RWPE2 (cell line): ENCODE measurements around the gene JAG2.

Source experiments
- ATAC-seq: fragments of 200-7000 bp; cut with Tn5 transposase; 3 replicates; pipeline ENCODE4 v1.9.1; 2021; ENCODE audit warnings: low read depth
- DNase-seq: peaks from one replicate; pipeline ENCODE4 v3.0.0-alpha.2; 2020; ENCODE audit warnings: low spot score
- H3K27ac ChIP-seq: fragments of 450-650 bp; 2 replicates; pipeline ENCODE4 v1.5.1; 2017; ENCODE audit warnings: mild to moderate bottlenecking; ENCODE audit not compliant: poor library complexity, severe bottlenecking
- H3K27me3 ChIP-seq: fragments of 250-450 bp; sonication (Bioruptor Pico); 2 replicates; pipeline ENCODE4 v1.5.1; 2021; ENCODE audit warnings: mild to moderate bottlenecking, moderate library complexity; ENCODE audit not compliant: insufficient read depth, poor library complexity, severe bottlenecking
- H3K36me3 ChIP-seq: fragments of 250-450 bp; sonication (Bioruptor Pico); 2 replicates; pipeline ENCODE4 v1.5.1; 2020; ENCODE audit warnings: low read depth, mild to moderate bottlenecking, moderate library complexity
- H3K4me1 ChIP-seq: fragments of 250-450 bp; sonication (Bioruptor Pico); 2 replicates; pipeline ENCODE4 v1.5.1; 2021; ENCODE audit warnings: mild to moderate bottlenecking, moderate library complexity; ENCODE audit not compliant: insufficient read depth, poor library complexity, severe bottlenecking
- H3K4me3 ChIP-seq: fragments of 250-450 bp; sonication (Bioruptor Pico); 2 replicates; pipeline ENCODE4 v1.5.1; 2021; ENCODE audit warnings: mild to moderate bottlenecking, moderate library complexity; ENCODE audit not compliant: severe bottlenecking
- H3K9me3 ChIP-seq: fragments of 250-450 bp; sonication (Bioruptor Pico); 2 replicates; pipeline ENCODE4 v1.5.1; 2021; ENCODE audit warnings: mild to moderate bottlenecking, moderate library complexity; ENCODE audit not compliant: severe bottlenecking
- CTCF ChIP-seq: fragments of 450-650 bp; IDR thresholded peaks from one replicate; pipeline ENCODE4 v1.5.1; 2017; ENCODE audit warnings: mild to moderate bottlenecking, moderate library complexity; ENCODE audit not compliant: poor library complexity, severe bottlenecking

Gene JAG2

GRCh38 chr14:105193916-105194782 lies 25.6 kb upstream of the JAG2 start:
- Histone ChIP-seq H3K27ac (no peak overlapping the region), H3K4me1 (peaks cover 3% of the 10 kb centered on the region), H3K4me3 (no peak overlapping the region), H3K36me3 (no peaks in the 10 kb centered on the region), H3K27me3 (peaks cover 21% of the 10 kb centered on the region), H3K9me3 (no peaks in the 10 kb centered on the region)
- TF ChIP-seq CTCF = no peak
- DNase-seq (no peak), ATAC-seq (peak; percentile 23)

DNA sequence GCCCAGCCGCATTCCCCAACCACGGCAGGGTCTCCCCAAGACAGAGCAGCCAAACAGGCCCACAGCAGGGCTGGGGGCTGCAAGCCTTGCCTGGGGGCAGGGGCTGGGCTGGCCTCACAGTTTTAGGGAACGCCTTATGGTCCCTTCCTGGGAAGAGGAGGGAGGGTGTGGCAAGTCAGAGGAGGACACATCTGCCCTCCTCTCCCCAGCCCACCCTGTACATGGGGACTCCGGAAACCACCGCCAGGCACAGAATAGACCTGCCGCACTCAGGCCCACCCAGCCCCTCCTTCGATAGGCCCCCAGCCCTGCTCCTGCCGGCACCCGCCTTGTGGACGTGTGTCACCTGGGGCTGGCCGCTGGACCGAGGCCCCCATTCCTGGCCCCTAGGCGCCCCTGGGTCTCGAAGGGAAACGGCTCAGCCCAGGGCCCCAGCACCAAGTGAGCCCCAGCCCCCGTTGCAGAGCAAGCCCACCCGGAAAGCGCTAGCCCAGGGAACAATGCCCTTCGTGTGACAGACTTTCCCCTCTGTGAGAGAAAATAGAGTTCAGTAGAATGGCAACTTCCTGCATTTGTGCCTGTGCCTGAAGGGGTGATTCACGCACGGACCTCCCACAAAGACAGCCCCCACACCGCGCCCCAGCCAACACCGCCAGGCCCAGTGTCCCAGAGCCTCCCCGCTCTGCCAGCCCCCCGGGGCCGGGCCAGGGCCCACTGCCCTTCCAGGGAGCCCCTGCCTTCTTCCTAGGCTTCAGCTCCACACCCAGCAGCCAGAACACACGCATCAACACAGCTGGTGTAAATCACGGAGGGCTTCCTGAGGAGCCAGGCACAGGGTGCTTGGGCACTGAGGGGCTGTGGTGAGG lies 24.5 kb upstream of the JAG2 start:
- Histone ChIP-seq H3K36me3 (no peaks in the 10 kb centered on the region), H3K4me3 (no peak overlapping the region), H3K27ac (no peak overlapping the region), H3K27me3 (peaks cover 21% of the 10 kb centered on the region), H3K4me1 (peaks cover 3% of the 10 kb centered on the region), H3K9me3 (peaks cover 1% of the 10 kb centered on the region)
- TF ChIP-seq CTCF = no peak
- DNase-seq = no peak
- no peak for ATAC-seq

DNA sequence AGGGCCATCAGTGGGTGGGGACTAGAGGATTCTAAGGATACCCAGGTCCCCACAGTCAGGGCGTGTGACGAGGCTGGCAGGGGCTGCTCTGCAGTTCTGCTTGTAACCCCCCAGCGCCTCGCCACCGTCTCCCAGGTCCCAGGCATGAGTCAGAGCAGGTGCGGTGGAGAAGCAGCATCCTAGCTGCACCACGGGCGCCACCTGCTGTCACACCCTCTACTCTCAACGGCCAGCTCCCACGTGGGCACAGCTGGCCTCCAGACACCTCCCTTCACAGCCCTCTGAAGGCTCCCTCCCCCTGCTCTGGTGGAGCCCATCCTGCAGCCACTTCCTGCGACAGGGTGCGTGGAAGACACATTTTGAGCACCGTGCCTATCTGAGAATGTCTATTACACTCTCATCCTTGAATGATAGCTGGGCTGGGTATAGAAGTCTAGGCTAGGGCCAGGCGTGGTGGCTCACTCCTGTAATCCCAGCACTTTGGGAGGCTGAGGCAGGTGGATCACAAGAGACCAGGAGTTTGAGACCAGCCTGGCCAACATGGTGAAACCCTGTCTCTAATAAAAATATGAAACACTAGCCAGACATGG lies 19.5 kb upstream of the JAG2 start:
- DNase-seq (no peak), ATAC-seq (no peak)
- Histone ChIP-seq H3K27ac (no peak overlapping the region), H3K27me3 (no peaks in the 10 kb centered on the region), H3K36me3 (no peaks in the 10 kb centered on the region), H3K9me3 (peaks cover 5% of the 10 kb centered on the region), H3K4me3 (no peak overlapping the region), H3K4me1 (no peaks in the 10 kb centered on the region)
- peak; percentile 5 for TF ChIP-seq CTCF

- Histone ChIP-seq H3K36me3 (no peaks in the 10 kb centered on the region), H3K27me3 (no peaks in the 10 kb centered on the region), H3K27ac (no peak overlapping the region), H3K4me1 (no peaks in the 10 kb centered on the region), H3K4me3 (no peak overlapping the region), H3K9me3 (peaks cover 5% of the 10 kb centered on the region)
- DNase-seq (no peak), ATAC-seq (peak; percentile 35; the same call in 1 of the 3 replicates)
- no peak for TF ChIP-seq CTCF
Observed at GRCh38 chr14:105187116-105187515, 18.5 kb upstream of the JAG2 start.
